A673 (cell line): ENCODE data around the gene KDM1A. TPM values are rescaled to one million over a fixed set of nuclear protein-coding genes. Genes with fewer than 3 reads are reported as not detected.

Source experiments
- BruUV-seq: library from RNA; stranded (reverse); fragments of 400-500 nt; replicated peaks from 2 replicates; lab custom pipeline; 2021; lab: Mats Ljungman, UMichigan
- CTCF ChIA-PET: fragments of 300-600 bp; sonication (Branson Sonifier 250); formaldehyde crosslinking; loops from one replicate; lab custom pipeline; 2022; ENCODE audit warnings: antibody characterized with exemption; lab: Charles Lee
- POLR2A ChIA-PET: fragments of 300-600 bp; sonication (Branson Sonifier 250); formaldehyde crosslinking; loops from one replicate; lab custom pipeline; 2022; ENCODE audit warnings: antibody characterized with exemption; ENCODE audit not compliant: low non-redundant PET; lab: Charles Lee
- DNase-seq: peaks from one replicate; pipeline ENCODE4 v3.0.0-alpha.2; 2015; ENCODE audit warnings: low spot score
- H3K27ac ChIP-seq: fragments of 200-600 bp; sonication (generic); 2 replicates; pipeline ENCODE4 v1.5.1; 2016; ENCODE audit warnings: mixed run types, low read depth, mild to moderate bottlenecking, mixed read lengths, antibody characterized with exemption, low read length; ENCODE audit not compliant: poor library complexity, severe bottlenecking
- H3K27me3 ChIP-seq: fragments of 200-600 bp; sonication (generic); replicated peaks from 2 replicates; pipeline ENCODE4 v1.6.1; 2017; ENCODE audit warnings: mixed run types, low read depth, mild to moderate bottlenecking, mixed read lengths, antibody characterized with exemption, low read length; ENCODE audit not compliant: insufficient read depth, poor library complexity
- H3K36me3 ChIP-seq: fragments of 200-600 bp; sonication (generic); 2 replicates; pipeline ENCODE4 v1.6.1; 2016; ENCODE audit warnings: mixed run types, mild to moderate bottlenecking, mixed read lengths, antibody characterized with exemption, low read length; ENCODE audit not compliant: insufficient read depth, poor library complexity, severe bottlenecking
- H3K4me1 ChIP-seq: fragments of 200-600 bp; sonication (generic); 2 replicates; pipeline ENCODE4 v1.6.1; 2017; ENCODE audit warnings: mixed run types, mild to moderate bottlenecking, mixed read lengths, antibody characterized with exemption, low read length; ENCODE audit not compliant: insufficient read depth, poor library complexity, severe bottlenecking
- H3K4me3 ChIP-seq: fragments of 200-600 bp; sonication (generic); 2 replicates; pipeline ENCODE4 v1.5.1; 2016; ENCODE audit warnings: low read depth, mixed run types, mild to moderate bottlenecking, mixed read lengths, low read length; ENCODE audit not compliant: poor library complexity, severe bottlenecking
- H3K9me3 ChIP-seq: fragments of 200-600 bp; sonication (generic); 2 replicates; pipeline ENCODE4 v1.6.1; 2016; ENCODE audit warnings: mixed run types, low read depth, mild to moderate bottlenecking, mixed read lengths, antibody characterized with exemption, low read length; ENCODE audit not compliant: poor library complexity, severe bottlenecking
- CTCF ChIP-seq: fragments of 300-800, 200-600 bp; sonication (generic); conservative IDR thresholded peaks from 2 replicates; pipeline ENCODE4 v1.5.1; 2017; ENCODE audit warnings: low read depth, mild to moderate bottlenecking, antibody characterized with exemption, low read length, moderate library complexity, mixed read lengths
- EZH2 ChIP-seq: fragments of 200-600 bp; sonication (generic); IDR thresholded peaks from 2 replicates; pipeline ENCODE4 v1.6.1; 2017; ENCODE audit warnings: borderline replicate concordance, low read depth, mild to moderate bottlenecking, mixed read lengths, antibody characterized with exemption, low read length; ENCODE audit not compliant: poor library complexity, severe bottlenecking
- intact Hi-C: fragments of 100-400 bp; cut with micrococcal nuclease; formaldehyde crosslinking; loops from one replicate; pipeline ENCODE4 v1.10.0; 2022; ENCODE audit not compliant: unreplicated experiment
- total RNA-seq: library from RNA; stranded (reverse); gene quantifications from 2 replicates; pipeline ENCODE4 v1.2.3, GENCODE V29; 2021

KDM1A gene
- total RNA-seq, 1 experiment from 2014 or later = 201 TPM

- BruUV-seq = no TSS peak
- DNase-seq = no peak
- peaks cover 30% of the 10 kb centered on the region for H3K36me3 ChIP-seq
- H3K9me3 ChIP-seq = no peaks in the 10 kb centered on the region
- no peak overlapping the region for H3K4me3 ChIP-seq
- ChIA-PET POLR2A (no interaction called here), CTCF (interaction anchor here (0.6 kb wide), 1 partner anchor 102 kb away, joined by 5 read pairs; no protein-coding TSS in a partner anchor)
- TF ChIP-seq EZH2 (no peak), CTCF (no peak)
- no peak overlapping the region for H3K27ac ChIP-seq
- H3K27me3 ChIP-seq = no peaks in the 10 kb centered on the region
- intact Hi-C loops = loop anchor here (10.0 kb wide), 2 partner anchors 172 to 442 kb away; partner anchors contain the start of gene E2F2
- H3K4me1 ChIP-seq = no peaks in the 10 kb centered on the region
Measured at GRCh38 chr1:23092447-23092846, 73.2 kb downstream of the KDM1A start.

- ChIA-PET POLR2A (interaction anchor here (0.5 kb wide), 1 partner anchor 500 kb away, joined by 9 read pairs; no protein-coding TSS in a partner anchor), CTCF (no interaction called here)
- Histone ChIP-seq H3K27ac (no peak overlapping the region), H3K27me3 (no peaks in the 10 kb centered on the region), H3K9me3 (no peaks in the 10 kb centered on the region), H3K36me3 (peaks cover 12% of the 10 kb centered on the region), H3K4me3 (no peak overlapping the region), H3K4me1 (peaks cover 27% of the 10 kb centered on the region)
- no peak for TF ChIP-seq EZH2
- no peak for TF ChIP-seq CTCF
- intact Hi-C loops = loop anchor here (5.0 to 10.0 kb wide), 3 partner anchors 120 to 437 kb away; partner anchors contain the start of gene E2F2
- no TSS peak for BruUV-seq
- no peak for DNase-seq
Measured at GRCh38 chr1:23097316-23097715, 78.0 kb downstream of the KDM1A start.

DNA sequence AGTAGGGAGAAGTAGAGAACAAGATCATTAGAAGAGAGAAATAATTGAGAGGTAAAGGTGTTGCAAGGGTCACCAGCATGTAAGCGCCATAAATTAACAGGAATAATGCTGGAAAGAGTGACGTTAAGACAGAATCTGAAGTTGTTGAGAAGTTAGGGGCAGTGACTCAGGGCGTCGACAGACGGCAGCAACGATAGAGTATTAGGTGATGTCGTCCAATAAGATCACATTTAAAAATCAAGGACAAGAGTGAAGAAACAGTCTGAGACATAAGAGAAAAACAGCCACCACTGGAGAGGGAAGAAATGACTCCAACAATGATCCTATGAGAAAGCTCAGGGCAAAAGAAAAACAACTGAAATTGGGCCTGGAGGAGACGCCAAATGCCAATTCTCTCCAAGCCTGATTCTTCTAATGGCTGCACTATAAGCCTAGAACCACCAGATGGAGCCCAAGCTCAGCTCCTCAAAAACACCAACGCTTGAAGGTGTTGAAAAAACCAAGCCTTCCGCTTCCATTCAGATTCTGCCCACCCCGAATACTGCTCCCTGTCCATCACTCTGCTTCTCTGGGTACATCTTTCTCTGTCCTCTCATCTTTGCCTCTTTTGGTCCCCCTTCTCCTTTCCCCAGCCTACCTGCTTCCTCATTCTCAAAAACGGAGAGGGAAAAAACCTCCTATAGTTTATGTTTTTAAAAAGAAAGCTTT, 79.3 kb downstream of the KDM1A start:
- Histone ChIP-seq H3K36me3 (peaks cover under 1% of the 10 kb centered on the region), H3K27ac (no peak overlapping the region), H3K4me1 (peaks cover 39% of the 10 kb centered on the region), H3K4me3 (no peak overlapping the region), H3K27me3 (no peaks in the 10 kb centered on the region), H3K9me3 (no peaks in the 10 kb centered on the region)
- POLR2A ChIA-PET = no interaction called here
- CTCF ChIA-PET = interaction anchor here (0.6 to 3.2 kb wide), 5 partner anchors 69 to 305 kb away, joined by 3 to 51 read pairs (median 3); no protein-coding TSS in a partner anchor
- no TSS peak for BruUV-seq
- intact Hi-C loops = loop anchor here (1.0 to 10.0 kb wide), 4 partner anchors 86 to 436 kb away; partner anchors contain the start of gene E2F2
- peak; percentile 87 for DNase-seq
- no peak for TF ChIP-seq EZH2
- peak; percentile 94 for TF ChIP-seq CTCF
